H1 (cell line): ENCODE data around the gene INPP5A. TPM values are rescaled to one million over a fixed set of nuclear protein-coding genes. Genes with fewer than 3 reads are reported as not detected.

ENCODE experiments used
- CTCF ChIA-PET: fragments of 300-600 bp; sonication (Branson Sonifier 250); formaldehyde crosslinking; loops from one replicate; lab custom pipeline; 2021; ENCODE audit not compliant: partially characterized antibody; lab: Charles Lee
- POLR2A ChIA-PET: fragments of 300-600 bp; sonication (Branson Sonifier 250); formaldehyde crosslinking; loops from one replicate; lab custom pipeline; 2021; ENCODE audit warnings: inconsistent platforms; ENCODE audit not compliant: partially characterized antibody; lab: Charles Lee
- DNase-seq, 2 experiments: peaks; one replicate each; pipeline versions ENCODE4 v3.0.0 to v3.0.0-alpha.2; 2010 to 2022; ENCODE audit warnings: low spot score in 2 of 2, low read depth in 1 of 2, mixed read lengths in 1 of 2
- FAIRE-seq: peaks from 2 replicates; lab custom pipeline; 2011; peaks lifted over from hg19 to GRCh38; lab: Jason Lieb, UNC
- H2AFZ ChIP-seq: 2 replicates; pipeline ENCODE4 v1.8.1; 2012; ENCODE audit warnings: low read length, inconsistent platforms
- H2AK5ac ChIP-seq: 2 replicates; pipeline ENCODE4 v1.6.1; 2013; ENCODE audit warnings: low read depth, low read length
- H2BK120ac ChIP-seq: replicated peaks from 2 replicates; pipeline ENCODE3; 2013; ENCODE audit warnings: low read depth, low read length, inconsistent platforms
- H2BK12ac ChIP-seq: 2 replicates; pipeline ENCODE4 v1.6.1; 2013; ENCODE audit warnings: low read depth, low read length
- H2BK15ac ChIP-seq: 2 replicates; pipeline ENCODE4 v1.6.1; 2013; ENCODE audit warnings: low read length
- H2BK20ac ChIP-seq: 2 replicates; pipeline ENCODE4 v1.6.1; 2013; ENCODE audit warnings: low read length
- H2BK5ac ChIP-seq: 2 replicates; pipeline ENCODE4 v1.6.1; 2013; ENCODE audit warnings: low read depth, low read length
- H3K14ac ChIP-seq: 2 replicates; pipeline ENCODE4 v1.6.1; 2013; ENCODE audit warnings: inconsistent platforms; ENCODE audit not compliant: insufficient read length
- H3K18ac ChIP-seq: 2 replicates; pipeline ENCODE4 v1.6.1; 2013; ENCODE audit warnings: low read length; ENCODE audit errors: extremely low read depth
- H3K23ac ChIP-seq: 2 replicates; pipeline ENCODE4 v1.6.1; 2013; ENCODE audit warnings: inconsistent platforms; ENCODE audit not compliant: insufficient read length
- H3K23me2 ChIP-seq: 2 replicates; pipeline ENCODE4 v1.6.1; 2013; ENCODE audit warnings: low read depth, low read length
- H3K27ac ChIP-seq: 2 replicates; pipeline ENCODE4 v1.6.1; 2011; ENCODE audit warnings: low read depth, low read length, inconsistent platforms
- H3K27me3 ChIP-seq, 4 experiments: replicated peaks in 1 of 4; 1 replicate in 1 of 4; 2 replicates in 3 of 4; pipeline versions ENCODE4 v1.6.1 to v1.8.1; 2011 to 2013; ENCODE audit warnings: low read length in 3 of 4, mild to moderate bottlenecking in 3 of 4, inconsistent platforms in 2 of 4, mixed read lengths in 2 of 4, moderate library complexity in 1 of 4; ENCODE audit not compliant: control insufficient read depth in 3 of 4, insufficient read depth in 3 of 4; ENCODE audit errors: extremely low read depth in 1 of 4
- H3K36me3 ChIP-seq, 4 experiments: 2 replicates each; pipeline versions ENCODE4 v1.6.1 to v1.8.1; 2011 to 2013; ENCODE audit warnings: mild to moderate bottlenecking in 4 of 4, low read length in 3 of 4, moderate library complexity in 2 of 4, control low read depth in 1 of 4, inconsistent platforms in 1 of 4; ENCODE audit not compliant: insufficient read depth in 4 of 4, control insufficient read depth in 2 of 4
- H3K4ac ChIP-seq: replicated peaks from 2 replicates; pipeline ENCODE3; 2013; ENCODE audit warnings: low read length, low read depth, mixed read lengths, inconsistent platforms; ENCODE audit not compliant: insufficient read length
- H3K4me1 ChIP-seq, 4 experiments: replicated peaks in 1 of 4; 1 replicate in 1 of 4; 2 replicates in 3 of 4; pipeline versions ENCODE4 v1.6.1 to v1.8.1; 2011 to 2013; ENCODE audit warnings: low read length in 3 of 4, inconsistent platforms in 2 of 4, mixed read lengths in 1 of 4; ENCODE audit not compliant: insufficient read depth in 4 of 4, control insufficient read depth in 3 of 4
- H3K4me2 ChIP-seq, 2 experiments: 2 replicates each; pipeline versions ENCODE4 v1.6.1 to v1.8.1; 2011 to 2013; ENCODE audit warnings: low read depth in 2 of 2, low read length in 2 of 2, control low read depth in 1 of 2, inconsistent platforms in 1 of 2, mild to moderate bottlenecking in 1 of 2; ENCODE audit not compliant: insufficient read depth in 1 of 2
- H3K4me3 ChIP-seq, 4 experiments: fragments of 200-600, 300-600 bp in 1 of 4; sonication (generic), shearing (Covaris generic), sonication (Bioruptor Twin) in 1 of 4; 2 replicates each; pipeline versions ENCODE4 v1.5.1 to v1.8.1; 2011 to 2016; ENCODE audit warnings: low read length in 4 of 4, low read depth in 3 of 4, control low read depth in 2 of 4, inconsistent platforms in 2 of 4, mild to moderate bottlenecking in 2 of 4, mixed read lengths in 1 of 4, moderate library complexity in 1 of 4; ENCODE audit not compliant: insufficient read depth in 2 of 4; ENCODE audit errors: extremely low read depth in 1 of 4
- H3K56ac ChIP-seq: replicated peaks from 2 replicates; pipeline ENCODE3; 2013; ENCODE audit warnings: low read depth, mild to moderate bottlenecking, mixed read lengths, low read length, inconsistent platforms; ENCODE audit not compliant: insufficient read length
- H3K79me1 ChIP-seq: 2 replicates; pipeline ENCODE4 v1.6.1; 2013; ENCODE audit warnings: low read depth, low read length, control low read depth
- H3K79me2 ChIP-seq, 2 experiments: 2 replicates each; pipeline versions ENCODE4 v1.6.1 to v1.8.1; 2012 to 2013; ENCODE audit warnings: low read length in 2 of 2, mild to moderate bottlenecking in 2 of 2, inconsistent platforms in 1 of 2; ENCODE audit not compliant: insufficient read depth in 2 of 2, control insufficient read depth in 1 of 2
- H3K9ac ChIP-seq, 4 experiments: replicated peaks in 1 of 4; 1 replicate in 1 of 4; 2 replicates in 3 of 4; pipeline versions ENCODE4 v1.6.1 to v1.8.1; 2011 to 2013; ENCODE audit warnings: low read depth in 3 of 4, low read length in 3 of 4, control low read depth in 2 of 4, mild to moderate bottlenecking in 2 of 4, moderate library complexity in 2 of 4, inconsistent platforms in 1 of 4; ENCODE audit errors: extremely low read depth in 1 of 4
- H3K9me3 ChIP-seq, 2 experiments: 2 replicates each; pipeline versions ENCODE4 v1.6.1 to v1.8.1; 2012 to 2013; ENCODE audit warnings: mild to moderate bottlenecking in 2 of 2, moderate library complexity in 2 of 2, control low read depth in 1 of 2, inconsistent platforms in 1 of 2, low read depth in 1 of 2, low read length in 1 of 2, mixed read lengths in 1 of 2; ENCODE audit not compliant: insufficient read depth in 2 of 2
- H4K20me1 ChIP-seq, 2 experiments: replicated peaks in 1 of 2; 2 replicates each; pipeline versions ENCODE3 to v1.8.1; 2011 to 2013; ENCODE audit warnings: inconsistent platforms in 2 of 2, low read length in 2 of 2, mild to moderate bottlenecking in 1 of 2; ENCODE audit not compliant: insufficient read depth in 2 of 2, control insufficient read depth in 1 of 2
- H4K5ac ChIP-seq: 2 replicates; pipeline ENCODE4 v1.6.1; 2013; ENCODE audit warnings: low read length, low read depth, mixed read lengths, inconsistent platforms; ENCODE audit not compliant: insufficient read length
- H4K8ac ChIP-seq: 2 replicates; pipeline ENCODE4 v1.8.0; 2013; ENCODE audit warnings: mild to moderate bottlenecking, moderate library complexity, low read length, inconsistent platforms; ENCODE audit not compliant: insufficient read depth; ENCODE audit errors: extremely low read depth
- H4K91ac ChIP-seq: replicated peaks from 2 replicates; pipeline ENCODE3; 2013; ENCODE audit warnings: low read length, mixed read lengths, inconsistent platforms; ENCODE audit not compliant: insufficient read length
- BRCA1 ChIP-seq: IDR thresholded peaks from 2 replicates; pipeline ENCODE4 v1.6.1; 2012; ENCODE audit warnings: low read depth, low read length, improper control_type of control experiment
- CTCF ChIP-seq, 3 experiments: IDR thresholded peaks; 1 replicate in 2 of 3; 2 replicates in 1 of 3; pipeline versions ENCODE4 v1.5.1 to v1.6.1; 2011; ENCODE audit warnings: low read length in 3 of 3, mild to moderate bottlenecking in 3 of 3, inconsistent platforms in 2 of 3, low read depth in 1 of 3, moderate library complexity in 1 of 3; ENCODE audit not compliant: insufficient read depth in 1 of 3; ENCODE audit errors: control extremely low read depth in 1 of 3
- E2F6 ChIP-seq: IDR thresholded peaks from 2 replicates; pipeline ENCODE4 v1.6.1; 2012; ENCODE audit warnings: inconsistent platforms
- GABPA ChIP-seq: IDR thresholded peaks from 2 replicates; pipeline ENCODE4 v1.6.1; 2011; ENCODE audit warnings: mild to moderate bottlenecking, low read length, moderate library complexity, borderline replicate concordance; ENCODE audit not compliant: insufficient read depth
- GTF2F1 ChIP-seq: IDR thresholded peaks from 2 replicates; pipeline ENCODE4 v1.6.1; 2012; ENCODE audit warnings: low read depth, low read length, improper control_type of control experiment, borderline replicate concordance
- JUND ChIP-seq: IDR thresholded peaks from 2 replicates; pipeline ENCODE4 v1.6.1; 2011; ENCODE audit warnings: mild to moderate bottlenecking, improper control_type of control experiment, low read length
- SAP30 ChIP-seq: fragments of 300-600 bp; sonication (generic); IDR thresholded peaks from 2 replicates; pipeline ENCODE4 v1.7.1; 2012; ENCODE audit warnings: low read length, moderate library complexity, mild to moderate bottlenecking, inconsistent platforms; ENCODE audit not compliant: insufficient read depth, insufficient replicate concordance
- TEAD4 ChIP-seq: IDR thresholded peaks from 2 replicates; pipeline ENCODE4 v1.6.1; 2012; ENCODE audit warnings: low read depth, low read length, inconsistent platforms, mixed read lengths
- WGBS, 2 experiments: shearing (Covaris generic) in 1 of 2; methylation state at CpG; one replicate each; pipeline versions ENCODE4 v1.1.6 to v1.1.7; 2013 to 2015; ENCODE audit warnings: low lambda C conversion rate in 2 of 2, mixed read lengths in 2 of 2, inconsistent platforms in 1 of 2, low coverage in 1 of 2, missing lambda C conversion rate in 1 of 2; ENCODE audit not compliant: insufficient replicate concordance in 2 of 2, insufficient coverage in 1 of 2, insufficient read length in 1 of 2; ENCODE audit errors: extremely low coverage in 1 of 2, missing lambda C conversion rate in 1 of 2; 5-methylcytosine and 5-hydroxymethylcytosine counted together
- polyA plus RNA-seq, 7 experiments: library from polyadenylated mRNA; depleted of rRNA in 3 of 7; stranded (reverse) in 5 of 7; unstranded in 2 of 7; fragments of >200 nt in 5 of 7; fragments of 200-250 nt in 2 of 7; gene quantifications; 1 replicate in 5 of 7; 2 replicates in 1 of 7; 4 replicates in 1 of 7; pipeline versions ENCODE4 v1.2.1 to v1.2.3, GENCODE V29; 2011 to 2013; ENCODE audit warnings: missing spikeins in 2 of 7, mixed read lengths in 2 of 7
- total RNA-seq: library from RNA; stranded (reverse); fragmentation: NEBNext Ultra II Directional; extraction: Animal tissue kit (Norgen Biotek cat#: 25700); gene quantifications from 2 replicates; pipeline ENCODE4 v1.2.1, GENCODE V29; 2021

INPP5A gene
- total and polyA plus RNA-seq, 2 of the 8 experiments (the other 6 are each of a cell fraction or from before 2014, with no cell fraction given), result 19.7 to 27.5 TPM

GRCh38 chr10:132615341-132616169 is 78.0 kb downstream of the INPP5A start:
- ChIA-PET CTCF (interaction anchor here (0.6 to 1.2 kb wide), 6 partner anchors 8 to 672 kb away, joined by 3 to 4 read pairs (median 3); no protein-coding TSS in a partner anchor), POLR2A (no interaction called here)
- no peak overlapping the region for H3K14ac ChIP-seq
- H4K91ac ChIP-seq, result no peak overlapping the region
- no peak overlapping the region for H2AK5ac ChIP-seq
- peaks cover 0 to 7% (median 0%) of the 10 kb centered on the region in 4 experiments; a peak in 2 of 7 replicates for H3K27me3 ChIP-seq
- no peaks in the 10 kb centered on the region for H3K79me2 ChIP-seq
- no peak overlapping the region for H3K27ac ChIP-seq
- no peak overlapping the region for H2BK12ac ChIP-seq
- no peak overlapping the region for H3K23ac ChIP-seq
- no peak overlapping the region for H3K4me3 ChIP-seq
- H2BK20ac ChIP-seq, result no peak overlapping the region
- H4K8ac ChIP-seq, result no peak overlapping the region; the same call in 1 of the 2 replicates
- DNase-seq, result no peak
- peaks cover 1 to 6% of the 10 kb centered on the region in 2 experiments for H4K20me1 ChIP-seq
- H2AFZ ChIP-seq, result no peak overlapping the region
- H3K4ac ChIP-seq, result no peak overlapping the region
- no peak overlapping the region for H2BK120ac ChIP-seq
- no peaks in the 10 kb centered on the region for H3K36me3 ChIP-seq
- H3K9me3 ChIP-seq, result peaks cover 17 to 24% of the 10 kb centered on the region in 2 experiments
- no peaks in the 10 kb centered on the region; a peak in 2 of 7 replicates for H3K4me1 ChIP-seq
- H3K18ac ChIP-seq, result no peak overlapping the region
- H2BK15ac ChIP-seq, result no peak overlapping the region
- no peak overlapping the region for H3K4me2 ChIP-seq
- WGBS, 2 experiments, result 92% methylated on average over 21 of the region's 22 CpGs; no CpG with 5 or more reads in 1 of the 2 experiments
- no peak overlapping the region for H3K9ac ChIP-seq
- H3K23me2 ChIP-seq, result peaks cover 5% of the 10 kb centered on the region; the same call in 1 of the 2 replicates
- no peak overlapping the region for H4K5ac ChIP-seq
- no peak overlapping the region for H2BK5ac ChIP-seq
- H3K56ac ChIP-seq, result no peak overlapping the region
- FAIRE-seq, result no peak
- peaks cover 4% of the 10 kb centered on the region for H3K79me1 ChIP-seq
- TF ChIP-seq BRCA1, result no peak
- TF ChIP-seq JUND, result no peak
- no peak for TF ChIP-seq E2F6
- TF ChIP-seq GTF2F1, result no peak
- TF ChIP-seq CTCF (IDR thresholded peaks at IDR 0.05; ENCODE audit: control extremely low read depth in 1 of 3, insufficient read depth in 1 of 3, low read depth in 1 of 3, low read length in 3 of 3), result no peak
- no peak for TF ChIP-seq SAP30
- TF ChIP-seq GABPA, result no peak
- TF ChIP-seq TEAD4, result no peak
